Sigmoid colon (tissue), 4 donors: Measurements from ENCODE around the gene F12.

Source experiments
- EP300 ChIP-seq, 4 donors: sonication (generic); formaldehyde crosslinking; IDR thresholded peaks; one replicate each; pipeline ENCODE4 v1.6.1; 2017; ENCODE audit warnings: antibody characterized with exemption in 4 of 4
- POLR2AphosphoS5 ChIP-seq, 4 donors: sonication (generic); formaldehyde crosslinking; IDR thresholded peaks; one replicate each; pipeline ENCODE4 v1.6.1; 2017; ENCODE audit warnings: antibody characterized with exemption in 4 of 4
- TF ChIP-seq, protein P1 (sequence below), 4 experiments: fragments of 450-650 bp in 3 of 4; fragments of 200-600 bp in 1 of 4; IDR thresholded peaks; one replicate each; pipeline ENCODE4 v1.5.1; 2016 to 2019; ENCODE audit warnings: antibody characterized with exemption in 4 of 4, mild to moderate bottlenecking in 3 of 4, moderate library complexity in 2 of 4

DNA sequence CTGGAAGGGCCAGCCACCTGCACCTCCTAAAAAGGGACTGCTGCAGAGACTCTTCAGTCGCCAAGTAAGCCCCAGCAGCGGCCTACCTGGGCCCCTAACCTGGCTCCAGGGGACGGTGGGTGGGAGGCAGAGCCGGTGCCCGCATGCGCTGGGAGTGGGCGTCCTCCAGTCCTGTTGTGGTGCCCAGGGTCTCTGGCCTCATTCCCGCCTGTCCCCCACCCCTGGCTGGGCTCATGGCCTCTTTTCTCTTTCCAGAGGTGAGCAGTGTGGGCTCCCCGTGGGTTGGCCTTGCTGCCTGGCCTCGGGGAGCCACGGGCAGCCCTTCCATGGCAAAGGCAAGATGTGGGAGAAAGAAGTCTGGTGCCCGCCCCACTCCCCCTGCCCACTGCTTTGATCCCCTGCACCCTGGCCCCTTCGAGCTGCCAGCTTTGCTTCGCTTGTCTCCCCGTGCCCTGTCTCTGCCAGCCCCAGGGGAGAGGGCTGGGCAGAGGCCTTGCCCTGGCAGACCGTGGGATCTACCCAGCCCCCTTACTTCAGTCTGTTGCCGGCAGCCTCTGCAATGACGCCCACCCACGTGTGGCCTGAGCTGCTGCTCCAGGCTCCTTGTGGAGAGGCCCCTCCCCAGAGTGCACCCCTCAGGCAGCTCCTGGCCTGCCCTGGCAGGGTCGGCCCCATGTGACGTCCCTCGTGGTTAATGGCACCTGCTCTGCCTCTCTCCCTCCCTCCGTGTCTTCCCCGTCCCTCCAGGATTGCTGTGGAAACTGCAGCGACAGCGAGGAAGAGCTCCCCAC is 31.8 kb upstream of the F12 start:
- TF ChIP-seq, protein P1, sequence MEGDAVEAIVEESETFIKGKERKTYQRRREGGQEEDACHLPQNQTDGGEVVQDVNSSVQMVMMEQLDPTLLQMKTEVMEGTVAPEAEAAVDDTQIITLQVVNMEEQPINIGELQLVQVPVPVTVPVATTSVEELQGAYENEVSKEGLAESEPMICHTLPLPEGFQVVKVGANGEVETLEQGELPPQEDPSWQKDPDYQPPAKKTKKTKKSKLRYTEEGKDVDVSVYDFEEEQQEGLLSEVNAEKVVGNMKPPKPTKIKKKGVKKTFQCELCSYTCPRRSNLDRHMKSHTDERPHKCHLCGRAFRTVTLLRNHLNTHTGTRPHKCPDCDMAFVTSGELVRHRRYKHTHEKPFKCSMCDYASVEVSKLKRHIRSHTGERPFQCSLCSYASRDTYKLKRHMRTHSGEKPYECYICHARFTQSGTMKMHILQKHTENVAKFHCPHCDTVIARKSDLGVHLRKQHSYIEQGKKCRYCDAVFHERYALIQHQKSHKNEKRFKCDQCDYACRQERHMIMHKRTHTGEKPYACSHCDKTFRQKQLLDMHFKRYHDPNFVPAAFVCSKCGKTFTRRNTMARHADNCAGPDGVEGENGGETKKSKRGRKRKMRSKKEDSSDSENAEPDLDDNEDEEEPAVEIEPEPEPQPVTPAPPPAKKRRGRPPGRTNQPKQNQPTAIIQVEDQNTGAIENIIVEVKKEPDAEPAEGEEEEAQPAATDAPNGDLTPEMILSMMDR (IDR thresholded peaks at IDR 0.05): no peak
- TF ChIP-seq POLR2AphosphoS5 (IDR thresholded peaks at IDR 0.05): no peak
- TF ChIP-seq EP300 (IDR thresholded peaks at IDR 0.05): no peak
